C4-2B (cell line): Measurements from ENCODE around the gene AKAP8L.

ENCODE experiments used
- CTCF ChIP-seq: fragments of 450-650 bp; conservative IDR thresholded peaks from 2 replicates; pipeline ENCODE4 v1.5.1; 2017; ENCODE audit warnings: mild to moderate bottlenecking
- ZFX ChIP-seq: fragments of 450-650 bp; IDR thresholded peaks from 2 replicates; pipeline ENCODE4 v1.6.1; 2017

DNA sequence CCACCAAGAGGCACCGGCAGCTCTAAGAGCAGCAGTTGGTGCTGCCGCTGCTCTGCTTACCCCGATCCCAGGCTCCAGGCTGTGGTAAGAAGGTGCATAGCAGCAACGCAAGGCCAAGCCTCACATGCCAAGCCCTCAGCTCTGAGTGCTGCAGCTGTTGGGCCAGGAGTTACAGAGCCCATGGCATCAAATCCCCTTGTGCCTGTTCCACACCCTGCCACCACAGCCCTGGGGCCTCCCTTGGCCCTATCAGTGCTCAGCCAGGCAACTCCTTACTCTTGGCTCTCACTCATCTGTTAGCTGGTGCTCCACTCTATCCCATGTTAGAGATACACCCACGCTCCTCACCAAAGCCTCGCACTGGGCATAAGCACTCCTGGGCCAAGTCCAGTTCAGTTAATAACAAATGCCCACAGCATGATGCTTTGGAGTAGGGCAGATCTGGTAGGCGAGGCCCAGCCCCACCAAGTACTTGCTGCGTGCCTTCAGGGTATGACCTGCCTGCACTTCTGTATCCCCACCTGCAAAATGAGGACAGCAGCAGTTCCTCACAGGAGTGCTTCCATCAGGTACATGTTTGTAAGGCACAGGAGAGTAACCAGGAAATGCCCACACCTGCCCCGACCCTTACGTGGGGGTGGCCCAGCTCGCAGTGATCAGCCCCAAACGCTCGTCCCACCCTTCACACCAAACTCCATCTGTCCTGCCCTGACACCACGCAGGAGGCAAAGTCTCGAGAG is 16.2 kb downstream of the AKAP8L start:
- no peak for TF ChIP-seq CTCF
- TF ChIP-seq ZFX = no peak
